H9 (cell line): ENCODE measurements around the gene GPD1. TPM values are rescaled to one million over a fixed set of nuclear protein-coding genes. Genes with fewer than 3 reads are reported as not detected.

ENCODE experiments used
- DNase-seq: peaks from one replicate; pipeline ENCODE4 v3.0.0-alpha.2; 2017
- H2AFZ ChIP-seq: one replicate; pipeline ENCODE4 v1.6.1; 2013; ENCODE audit warnings: mild to moderate bottlenecking, low read length, control low read depth, moderate library complexity
- H2AK5ac ChIP-seq: 2 replicates; pipeline ENCODE4 v1.6.1; 2013; ENCODE audit warnings: low read length, control low read depth, mixed read lengths; ENCODE audit not compliant: insufficient read length
- H2BK120ac ChIP-seq: one replicate; pipeline ENCODE4 v1.6.1; 2013; ENCODE audit warnings: low read depth, mild to moderate bottlenecking, low read length, control low read depth, inconsistent platforms; ENCODE audit not compliant: poor library complexity, severe bottlenecking
- H2BK12ac ChIP-seq: 2 replicates; pipeline ENCODE4 v1.6.1; 2013; ENCODE audit warnings: low read length, control low read depth, mixed read lengths, low read depth; ENCODE audit not compliant: insufficient read length
- H2BK15ac ChIP-seq: 2 replicates; pipeline ENCODE4 v1.6.1; 2013; ENCODE audit warnings: low read depth, low read length, control low read depth
- H2BK20ac ChIP-seq: one replicate; pipeline ENCODE4 v1.6.1; 2013; ENCODE audit warnings: low read depth, mild to moderate bottlenecking, low read length, control low read depth, inconsistent platforms; ENCODE audit not compliant: poor library complexity, severe bottlenecking
- H2BK5ac ChIP-seq: 2 replicates; pipeline ENCODE4 v1.6.1; 2013; ENCODE audit warnings: low read length, control low read depth, mixed read lengths; ENCODE audit not compliant: insufficient read length
- H3K14ac ChIP-seq: 2 replicates; pipeline ENCODE4 v1.6.1; 2013; ENCODE audit warnings: low read length, control low read depth; ENCODE audit not compliant: insufficient read depth
- H3K18ac ChIP-seq: 2 replicates; pipeline ENCODE4 v1.6.1; 2013; ENCODE audit warnings: low read depth, mild to moderate bottlenecking, mixed read lengths, low read length, control low read depth; ENCODE audit not compliant: insufficient read length
- H3K23ac ChIP-seq: 2 replicates; pipeline ENCODE4 v1.6.1; 2013; ENCODE audit warnings: low read length, control low read depth, mixed read lengths, low read depth; ENCODE audit not compliant: insufficient read length
- H3K23me2 ChIP-seq: 2 replicates; pipeline ENCODE4 v1.6.1; 2013; ENCODE audit warnings: low read depth, mild to moderate bottlenecking, mixed read lengths, low read length, control low read depth; ENCODE audit not compliant: insufficient read length, poor library complexity, severe bottlenecking
- H3K27ac ChIP-seq: 2 replicates; pipeline ENCODE4 v1.5.1; 2013; ENCODE audit warnings: low read length, control low read depth, mixed read lengths, low read depth; ENCODE audit not compliant: insufficient read length
- H3K27me3 ChIP-seq: 2 replicates; pipeline ENCODE4 v1.6.1; 2013; ENCODE audit warnings: low read length, control low read depth, inconsistent platforms; ENCODE audit not compliant: insufficient read depth
- H3K4ac ChIP-seq: 2 replicates; pipeline ENCODE4 v1.6.1; 2013; ENCODE audit warnings: low read depth, mild to moderate bottlenecking, control low read depth, inconsistent platforms, low read length, moderate library complexity
- H3K4me1 ChIP-seq: 2 replicates; pipeline ENCODE4 v1.6.1; 2013; ENCODE audit warnings: low read length, control low read depth, inconsistent platforms; ENCODE audit not compliant: insufficient read depth
- H3K4me2 ChIP-seq: 2 replicates; pipeline ENCODE4 v1.6.1; 2013; ENCODE audit warnings: low read length, control low read depth, mixed read lengths; ENCODE audit not compliant: insufficient read length, insufficient read depth
- H3K56ac ChIP-seq: 2 replicates; pipeline ENCODE4 v1.6.1; 2013; ENCODE audit warnings: low read depth, mild to moderate bottlenecking, mixed read lengths, low read length, control low read depth; ENCODE audit not compliant: insufficient read length
- H3K79me1 ChIP-seq: 2 replicates; pipeline ENCODE4 v1.6.1; 2013; ENCODE audit warnings: low read depth, mild to moderate bottlenecking, moderate library complexity, low read length, control low read depth, inconsistent platforms; ENCODE audit not compliant: insufficient read depth, poor library complexity, severe bottlenecking
- H3K79me2 ChIP-seq: 2 replicates; pipeline ENCODE4 v1.6.1; 2013; ENCODE audit warnings: low read length, control low read depth, inconsistent platforms; ENCODE audit not compliant: insufficient read depth
- H3K9ac ChIP-seq: 2 replicates; pipeline ENCODE4 v1.6.1; 2013; ENCODE audit warnings: low read length, control low read depth, mixed read lengths; ENCODE audit not compliant: insufficient read length; ENCODE audit errors: extremely low read depth
- H3K9me3 ChIP-seq: one replicate; pipeline ENCODE4 v1.6.1; 2013; ENCODE audit warnings: low read depth, low read length, inconsistent platforms; ENCODE audit not compliant: control insufficient read depth
- H3T11ph ChIP-seq: one replicate; pipeline ENCODE4 v1.6.1; 2013; ENCODE audit warnings: mild to moderate bottlenecking, low read length, control low read depth, inconsistent platforms
- H4K20me1 ChIP-seq: one replicate; pipeline ENCODE4 v1.6.1; 2013; ENCODE audit not compliant: control insufficient read depth, insufficient read length, insufficient read depth
- H4K5ac ChIP-seq: 2 replicates; pipeline ENCODE4 v1.6.1; 2013; ENCODE audit warnings: low read depth, mild to moderate bottlenecking, mixed read lengths, low read length, control low read depth; ENCODE audit not compliant: insufficient read length
- H4K8ac ChIP-seq: replicated peaks from 2 replicates; pipeline ENCODE4 v1.6.1; 2013; ENCODE audit warnings: low read length, control low read depth, mixed read lengths, low read depth; ENCODE audit not compliant: insufficient read length
- H4K91ac ChIP-seq: 2 replicates; pipeline ENCODE4 v1.6.1; 2013; ENCODE audit warnings: low read depth, mild to moderate bottlenecking, moderate library complexity, mixed read lengths, low read length, control low read depth; ENCODE audit not compliant: insufficient read length
- H3K27ac Mint-ChIP-seq, 3 experiments: 2 replicates in 2 of 3; 3 replicates in 1 of 3; pipeline ENCODE4 v1.8.0; 2020 to 2021; ENCODE audit warnings: mixed read lengths in 3 of 3, mild to moderate bottlenecking in 1 of 3, moderate library complexity in 1 of 3
- H3K27me3 Mint-ChIP-seq: 2 replicates; pipeline ENCODE4 v1.8.0; 2021; ENCODE audit warnings: low read depth, mild to moderate bottlenecking, moderate library complexity, mixed read lengths
- H3K36me3 Mint-ChIP-seq, 3 experiments: 2 replicates in 2 of 3; 3 replicates in 1 of 3; pipeline ENCODE4 v1.8.0; 2020 to 2021; ENCODE audit warnings: low read depth in 3 of 3, mixed read lengths in 3 of 3; ENCODE audit not compliant: insufficient read depth in 1 of 3
- H3K4me1 Mint-ChIP-seq, 2 experiments: 2 replicates each; pipeline ENCODE4 v1.8.0; 2020; ENCODE audit warnings: mixed read lengths in 2 of 2
- H3K4me3 Mint-ChIP-seq, 2 experiments: 2 replicates in 1 of 2; 3 replicates in 1 of 2; pipeline ENCODE4 v1.8.0; 2020 to 2021; ENCODE audit warnings: mild to moderate bottlenecking in 2 of 2, mixed read lengths in 2 of 2, moderate library complexity in 1 of 2
- H3K9me3 Mint-ChIP-seq, 2 experiments: 2 replicates in 1 of 2; 3 replicates in 1 of 2; pipeline ENCODE4 v1.8.0; 2020; ENCODE audit warnings: mild to moderate bottlenecking in 2 of 2, mixed read lengths in 2 of 2, moderate library complexity in 1 of 2
- WGBS: extraction: QIAGEN DNeasy Blood & Tissue Kit; methylation state at CpG from one replicate; pipeline ENCODE4 v1.1.7; 2013; ENCODE audit warnings: missing lambda C conversion rate, low lambda C conversion rate, mixed read lengths; ENCODE audit not compliant: insufficient read length; ENCODE audit errors: extremely low coverage; 5-methylcytosine and 5-hydroxymethylcytosine counted together
- total RNA-seq: library from RNA; stranded (reverse); gene quantifications from 2 replicates; pipeline ENCODE4 v1.2.1, GENCODE V29; 2021
- TF ChIP-seq, protein P1 (sequence below): fragments of 200-600 bp; sonication (generic); conservative IDR thresholded peaks from 3 replicates; pipeline ENCODE4 v1.8.0; 2021; ENCODE audit warnings: antibody characterized with exemption, mild to moderate bottlenecking

GPD1 gene
- total RNA-seq, 1 experiment from 2014 or later, result 0.70 TPM

DNA sequence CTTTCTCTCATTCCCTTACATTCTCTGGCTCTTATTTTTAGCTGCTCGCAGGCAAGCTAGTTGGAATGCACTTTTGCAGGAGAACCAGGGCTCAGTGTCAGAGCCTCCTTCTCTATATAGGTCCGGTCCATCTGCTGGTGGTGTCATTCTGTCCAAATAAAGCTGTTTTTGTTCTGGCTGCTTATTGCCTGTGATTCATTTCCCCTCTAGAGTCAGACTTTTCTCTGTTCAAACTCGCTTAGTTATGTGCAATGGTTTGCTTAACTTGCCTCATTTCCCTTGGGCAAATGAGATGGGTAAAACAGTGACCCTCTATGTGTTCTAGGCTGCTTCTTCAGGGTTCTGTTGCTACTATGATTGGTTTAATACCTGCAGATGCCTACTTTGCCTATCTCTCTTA lies 15.8 kb upstream of the GPD1 start:
- WGBS, result no CpG with 5 or more reads among the region's 3 CpGs
- Histone ChIP-seq H3K18ac (no peak overlapping the region), H3K4me2 (no peak overlapping the region), H3K23me2 (no peaks in the 10 kb centered on the region), H2BK120ac (no peak overlapping the region), H3T11ph (no peak overlapping the region), H4K5ac (no peak overlapping the region), H2BK15ac (no peak overlapping the region), H3K4me1 (no peaks in the 10 kb centered on the region), H3K27ac (no peak overlapping the region), H2BK12ac (no peak overlapping the region), H4K20me1 (no peaks in the 10 kb centered on the region), H4K8ac (no peak overlapping the region), H3K14ac (no peak overlapping the region), H3K56ac (no peak overlapping the region), H3K9me3 (no peaks in the 10 kb centered on the region), H2AFZ (no peak overlapping the region), H2BK20ac (no peak overlapping the region), H3K27me3 (no peaks in the 10 kb centered on the region), H3K79me2 (no peaks in the 10 kb centered on the region), H4K91ac (no peak overlapping the region), H2BK5ac (no peak overlapping the region), H3K4ac (no peak overlapping the region), H3K79me1 (no peaks in the 10 kb centered on the region), H3K23ac (no peak overlapping the region), H3K9ac (no peak overlapping the region), H2AK5ac (no peak overlapping the region)
- Mint-ChIP-seq H3K36me3 (peaks cover 50 to 69% (median 62%) of the 10 kb centered on the region in 3 experiments; a peak in 6 of 7 replicates), H3K27me3 (no peaks in the 10 kb centered on the region), H3K4me1 (peaks cover 9 to 12% of the 10 kb centered on the region in 2 experiments), H3K4me3 (no peak overlapping the region), H3K9me3 (no peaks in the 10 kb centered on the region), H3K27ac (no peak overlapping the region; a peak in 1 of 7 replicates)
- TF ChIP-seq, protein P1, sequence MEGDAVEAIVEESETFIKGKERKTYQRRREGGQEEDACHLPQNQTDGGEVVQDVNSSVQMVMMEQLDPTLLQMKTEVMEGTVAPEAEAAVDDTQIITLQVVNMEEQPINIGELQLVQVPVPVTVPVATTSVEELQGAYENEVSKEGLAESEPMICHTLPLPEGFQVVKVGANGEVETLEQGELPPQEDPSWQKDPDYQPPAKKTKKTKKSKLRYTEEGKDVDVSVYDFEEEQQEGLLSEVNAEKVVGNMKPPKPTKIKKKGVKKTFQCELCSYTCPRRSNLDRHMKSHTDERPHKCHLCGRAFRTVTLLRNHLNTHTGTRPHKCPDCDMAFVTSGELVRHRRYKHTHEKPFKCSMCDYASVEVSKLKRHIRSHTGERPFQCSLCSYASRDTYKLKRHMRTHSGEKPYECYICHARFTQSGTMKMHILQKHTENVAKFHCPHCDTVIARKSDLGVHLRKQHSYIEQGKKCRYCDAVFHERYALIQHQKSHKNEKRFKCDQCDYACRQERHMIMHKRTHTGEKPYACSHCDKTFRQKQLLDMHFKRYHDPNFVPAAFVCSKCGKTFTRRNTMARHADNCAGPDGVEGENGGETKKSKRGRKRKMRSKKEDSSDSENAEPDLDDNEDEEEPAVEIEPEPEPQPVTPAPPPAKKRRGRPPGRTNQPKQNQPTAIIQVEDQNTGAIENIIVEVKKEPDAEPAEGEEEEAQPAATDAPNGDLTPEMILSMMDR, result no peak
- no peak for DNase-seq
